Measurements from ENCODE around the gene C16orf87. TPM values are rescaled to one million over a fixed set of nuclear protein-coding genes. Genes with fewer than 3 reads are reported as not detected.

Gene C16orf87
- total and polyA plus RNA-seq, 2 experiments from 2014 or later, result 7.9 to 17.6 TPM

- WGBS, 2 experiments (ENCODE audit: low coverage in 1 of 2, low lambda C conversion rate in 2 of 2, missing lambda C conversion rate in 2 of 2), result 80 to 81% methylated on average over 10 of the region's 10 CpGs
- Histone ChIP-seq H3K4me1 (ENCODE audit: insufficient read depth) (no peaks in the 10 kb centered on the region), H3K9me2 (ENCODE audit: insufficient read depth) (no peaks in the 10 kb centered on the region), H3K36me3 (ENCODE audit: low read depth) (no peaks in the 10 kb centered on the region), H3K4me3 (no peak overlapping the region), H3K9me3 (ENCODE audit: low read depth) (no peaks in the 10 kb centered on the region), H3K4me2 (ENCODE audit: unreplicated experiment) (no peak overlapping the region), H2AFZ (0 out of 2 replicates have a peak overlapping the region, but pooled peaks have one; percentile 56), H3K9ac (no peak overlapping the region), H3K27me3 (replicated peaks; ENCODE audit: insufficient read depth) (no peaks in the 10 kb centered on the region), H4K20me1 (ENCODE audit: insufficient read depth) (no peaks in the 10 kb centered on the region), H3K79me2 (ENCODE audit: insufficient read depth) (no peaks in the 10 kb centered on the region), H3K27ac (no peak overlapping the region), H3F3A (ENCODE audit: insufficient read depth) (no peaks in the 10 kb centered on the region)
- no peak for DNase-seq
- in situ Hi-C loops (cut with MboI), result no loop called here
- TF ChIP-seq EZH2 (IDR thresholded peaks at IDR 0.05; ENCODE audit: insufficient read depth, poor library complexity, severe bottlenecking), result no peak
Measured at GRCh38 chr16:46844771-46845170, 13.8 kb upstream of the C16orf87 start.

- Histone ChIP-seq H3F3A (ENCODE audit: insufficient read depth) (no peaks in the 10 kb centered on the region), H4K20me1 (ENCODE audit: insufficient read depth) (no peaks in the 10 kb centered on the region), H2AFZ (peak overlapping the region; percentile 56; the same call in 1 of the 2 replicates), H3K36me3 (ENCODE audit: low read depth) (no peaks in the 10 kb centered on the region), H3K9me2 (ENCODE audit: insufficient read depth) (no peaks in the 10 kb centered on the region), H3K79me2 (ENCODE audit: insufficient read depth) (no peaks in the 10 kb centered on the region), H3K4me3 (no peak overlapping the region), H3K27me3 (replicated peaks; ENCODE audit: insufficient read depth) (no peaks in the 10 kb centered on the region), H3K4me2 (ENCODE audit: unreplicated experiment) (no peak overlapping the region), H3K9ac (no peak overlapping the region), H3K9me3 (ENCODE audit: low read depth) (no peaks in the 10 kb centered on the region), H3K27ac (no peak overlapping the region), H3K4me1 (ENCODE audit: insufficient read depth) (no peaks in the 10 kb centered on the region)
- in situ Hi-C loops (cut with MboI), result no loop called here
- WGBS, 2 experiments (ENCODE audit: low coverage in 1 of 2, low lambda C conversion rate in 2 of 2, missing lambda C conversion rate in 2 of 2), result 40 to 44% methylated on average over 68 to 71 of the region's 74 CpGs
- DNase-seq, result no peak
- TF ChIP-seq EZH2phosphoT487 (IDR thresholded peaks at IDR 0.05; ENCODE audit: insufficient read depth, low read depth) (no peak), EZH2 (IDR thresholded peaks at IDR 0.05; ENCODE audit: insufficient read depth, poor library complexity, severe bottlenecking) (no peak)
Measured at GRCh38 chr16:46843898-46844642, 13.1 kb upstream of the C16orf87 start.

- H3K4me1 ChIP-seq (ENCODE audit: insufficient read depth), result no peaks in the 10 kb centered on the region
- H3K4me2 ChIP-seq (ENCODE audit: unreplicated experiment), result no peak overlapping the region
- H4K20me1 ChIP-seq (ENCODE audit: insufficient read depth), result no peaks in the 10 kb centered on the region
- no peaks in the 10 kb centered on the region for H3K9me2 ChIP-seq (ENCODE audit: insufficient read depth)
- no peaks in the 10 kb centered on the region for H3K27me3 ChIP-seq (replicated peaks; ENCODE audit: insufficient read depth)
- no peak overlapping the region for H2AFZ ChIP-seq
- in situ Hi-C loops (cut with MboI), result no loop called here
- no peak overlapping the region for H3K27ac ChIP-seq
- 87 to 88% methylated on average over 18 of the region's 18 CpGs for WGBS, 2 experiments (ENCODE audit: low coverage in 1 of 2, low lambda C conversion rate in 2 of 2, missing lambda C conversion rate in 2 of 2)
- no peaks in the 10 kb centered on the region for H3F3A ChIP-seq (ENCODE audit: insufficient read depth)
- TF ChIP-seq EZH2 (IDR thresholded peaks at IDR 0.05; ENCODE audit: insufficient read depth, poor library complexity, severe bottlenecking) (no peak), EZH2phosphoT487 (IDR thresholded peaks at IDR 0.05; ENCODE audit: insufficient read depth, low read depth) (no peak)
- no peak overlapping the region for H3K4me3 ChIP-seq
- no peaks in the 10 kb centered on the region for H3K36me3 ChIP-seq (ENCODE audit: low read depth)
- no peaks in the 10 kb centered on the region for H3K9me3 ChIP-seq (ENCODE audit: low read depth)
- no peaks in the 10 kb centered on the region for H3K79me2 ChIP-seq (ENCODE audit: insufficient read depth)
- H3K9ac ChIP-seq, result no peak overlapping the region
- no peak for DNase-seq
Measured at GRCh38 chr16:46842192-46842895, 11.4 kb upstream of the C16orf87 start.

GRCh38 chr16:46839986-46840443 is 9.0 kb upstream of the C16orf87 start:
- TF ChIP-seq EZH2phosphoT487 (IDR thresholded peaks at IDR 0.05; ENCODE audit: insufficient read depth, low read depth), result no peak
- TF ChIP-seq EZH2 (IDR thresholded peaks at IDR 0.05; ENCODE audit: insufficient read depth, poor library complexity, severe bottlenecking), result no peak
- in situ Hi-C loops (cut with MboI), result no loop called here
- H2AFZ ChIP-seq, result no peak overlapping the region
- H3K27ac ChIP-seq, result no peak overlapping the region
- WGBS, 2 experiments (ENCODE audit: low coverage in 1 of 2, low lambda C conversion rate in 2 of 2, missing lambda C conversion rate in 2 of 2), result 74 to 78% methylated on average over 11 of the region's 11 CpGs
- H3F3A ChIP-seq (ENCODE audit: insufficient read depth), result no peaks in the 10 kb centered on the region
- no peaks in the 10 kb centered on the region for H3K27me3 ChIP-seq (replicated peaks; ENCODE audit: insufficient read depth)
- H3K9me2 ChIP-seq (ENCODE audit: insufficient read depth), result no peaks in the 10 kb centered on the region
- no peak overlapping the region for H3K9ac ChIP-seq
- no peaks in the 10 kb centered on the region for H3K36me3 ChIP-seq (ENCODE audit: low read depth)
- no peak for DNase-seq
- H4K20me1 ChIP-seq (ENCODE audit: insufficient read depth), result no peaks in the 10 kb centered on the region
- no peaks in the 10 kb centered on the region for H3K4me1 ChIP-seq (ENCODE audit: insufficient read depth)
- no peak overlapping the region for H3K4me2 ChIP-seq (ENCODE audit: unreplicated experiment)
- no peaks in the 10 kb centered on the region for H3K9me3 ChIP-seq (ENCODE audit: low read depth)
- H3K4me3 ChIP-seq, result no peak overlapping the region
- H3K79me2 ChIP-seq (ENCODE audit: insufficient read depth), result no peaks in the 10 kb centered on the region

Data from GM23248 (cell line).